Right lung (tissue), 5 donors: ENCODE measurements around the gene ENPP1. TPM values are rescaled to one million over a fixed set of nuclear protein-coding genes. Genes with fewer than 3 reads are reported as not detected.
"Not testable (repeated sequence)": the region's sequence is repeated elsewhere in the genome, so short reads cannot be mapped to it uniquely, and the experiment has no call there.

Experiments
- DNase-seq, 2 donors: peaks; one replicate each; pipeline ENCODE4 v3.0.0-alpha.2; 2013
- polyA plus RNA-seq, 5 donors: library from polyadenylated mRNA; unstranded; fragments of 120-200 nt; gene quantifications; one replicate each; pipeline versions ENCODE4 v1.2.1 to v1.2.3, GENCODE V29; 2013; ENCODE audit warnings: inconsistent platforms in 1 of 5, low replicate concordance in 1 of 5; ENCODE audit not compliant: insufficient read length in 5 of 5, insufficient read depth in 1 of 5

ENPP1 gene
- polyA plus RNA-seq, 5 donors: 1.3 to 2.4 (median 1.9) TPM

GRCh38 chr6:131828080-131828479 is 20.3 kb downstream of the ENPP1 start:
- DNase-seq: no peak

- DNase-seq: no peak
These were observed 21.1 kb downstream of the ENPP1 start for GRCh38 chr6:131828951-131829350.

- DNase-seq: no peak
These were observed 23.6 kb downstream of the ENPP1 start for GRCh38 chr6:131831392-131831791.

- no peak for DNase-seq
These were observed 24.1 kb downstream of the ENPP1 start for GRCh38 chr6:131831886-131832285.

GRCh38 chr6:131832363-131832762 is 24.5 kb downstream of the ENPP1 start:
- DNase-seq: no peak

GRCh38 chr6:131838051-131838450 is 30.2 kb downstream of the ENPP1 start:
- no peak for DNase-seq

- DNase-seq: no peak
These were observed 31.6 kb downstream of the ENPP1 start for GRCh38 chr6:131839388-131839787.

GRCh38 chr6:131840441-131840840 is 32.6 kb downstream of the ENPP1 start:
- no peak for DNase-seq

- DNase-seq: no peak
These were observed 33.2 kb downstream of the ENPP1 start for GRCh38 chr6:131840936-131841583.

- no peak for DNase-seq
These were observed 35.9 kb downstream of the ENPP1 start for GRCh38 chr6:131843768-131844167.

- DNase-seq: no peak
These were observed 36.5 kb downstream of the ENPP1 start for GRCh38 chr6:131844243-131844841.

GRCh38 chr6:131846023-131846663 is 38.3 kb downstream of the ENPP1 start:
- DNase-seq: no peak

- DNase-seq: no peak
These were observed 39.1 kb downstream of the ENPP1 start for GRCh38 chr6:131846905-131847304.

GRCh38 chr6:131849799-131850198 is 42.0 kb downstream of the ENPP1 start:
- DNase-seq: no peak

GRCh38 chr6:131851049-131851769 is 43.4 kb downstream of the ENPP1 start:
- no peak for DNase-seq

- DNase-seq: no peak
These were observed 44.4 kb downstream of the ENPP1 start for GRCh38 chr6:131852200-131852599.

- no peak for DNase-seq
These were observed 47.0 kb downstream of the ENPP1 start for GRCh38 chr6:131854803-131855202.

GRCh38 chr6:131858765-131859415 is 51.1 kb downstream of the ENPP1 start:
- no peak for DNase-seq

GRCh38 chr6:131859658-131860057 is 51.8 kb downstream of the ENPP1 start:
- not testable (repeated sequence) for DNase-seq

- no peak for DNase-seq
These were observed 53.6 kb downstream of the ENPP1 start for GRCh38 chr6:131861381-131861780.

- no peak for DNase-seq
These were observed 54.7 kb downstream of the ENPP1 start for GRCh38 chr6:131862476-131862875.

- DNase-seq: no peak
These were observed 59.9 kb downstream of the ENPP1 start for GRCh38 chr6:131867744-131868143.
